Neural progenitor cell (in vitro differentiated cells): ENCODE measurements around the gene MYCN.

Source experiments
- EZH2 ChIP-seq: fragments of 200-600 bp; sonication (generic); IDR thresholded peaks from 2 replicates; pipeline ENCODE4 v1.6.1; 2017; ENCODE audit warnings: antibody characterized with exemption, mild to moderate bottlenecking, moderate library complexity
- TF ChIP-seq, protein P1 (sequence below): fragments of 200-600 bp; sonication (generic); IDR thresholded peaks from 2 replicates; pipeline ENCODE4 v1.5.1; 2017; ENCODE audit warnings: antibody characterized with exemption, mild to moderate bottlenecking

DNA sequence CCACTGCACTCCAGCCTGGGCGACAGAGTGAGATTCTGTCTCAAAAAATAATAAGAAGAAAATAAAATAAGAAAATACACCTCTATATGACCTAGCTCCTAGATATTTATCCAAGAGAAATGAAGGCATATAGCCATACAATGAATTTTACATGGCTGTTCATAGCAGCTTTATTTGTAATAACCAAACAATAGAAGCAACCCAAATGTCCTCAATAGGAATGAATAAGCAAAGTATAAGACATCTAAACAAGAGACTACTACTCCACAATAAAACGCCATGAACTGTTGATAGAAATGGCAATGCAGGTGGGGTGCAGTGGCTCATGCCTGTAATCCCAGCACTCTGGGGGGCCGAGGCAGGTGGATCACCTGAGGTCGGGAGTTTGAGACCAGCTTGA, 31.2 kb upstream of the MYCN start:
- TF ChIP-seq EZH2: no peak
- TF ChIP-seq, protein P1, sequence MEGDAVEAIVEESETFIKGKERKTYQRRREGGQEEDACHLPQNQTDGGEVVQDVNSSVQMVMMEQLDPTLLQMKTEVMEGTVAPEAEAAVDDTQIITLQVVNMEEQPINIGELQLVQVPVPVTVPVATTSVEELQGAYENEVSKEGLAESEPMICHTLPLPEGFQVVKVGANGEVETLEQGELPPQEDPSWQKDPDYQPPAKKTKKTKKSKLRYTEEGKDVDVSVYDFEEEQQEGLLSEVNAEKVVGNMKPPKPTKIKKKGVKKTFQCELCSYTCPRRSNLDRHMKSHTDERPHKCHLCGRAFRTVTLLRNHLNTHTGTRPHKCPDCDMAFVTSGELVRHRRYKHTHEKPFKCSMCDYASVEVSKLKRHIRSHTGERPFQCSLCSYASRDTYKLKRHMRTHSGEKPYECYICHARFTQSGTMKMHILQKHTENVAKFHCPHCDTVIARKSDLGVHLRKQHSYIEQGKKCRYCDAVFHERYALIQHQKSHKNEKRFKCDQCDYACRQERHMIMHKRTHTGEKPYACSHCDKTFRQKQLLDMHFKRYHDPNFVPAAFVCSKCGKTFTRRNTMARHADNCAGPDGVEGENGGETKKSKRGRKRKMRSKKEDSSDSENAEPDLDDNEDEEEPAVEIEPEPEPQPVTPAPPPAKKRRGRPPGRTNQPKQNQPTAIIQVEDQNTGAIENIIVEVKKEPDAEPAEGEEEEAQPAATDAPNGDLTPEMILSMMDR: no peak
